Progenitor cell of endocrine pancreas (in vitro differentiated cells): ENCODE results near the gene MAGI3. TPM values are rescaled to one million over a fixed set of nuclear protein-coding genes. Genes with fewer than 3 reads are reported as not detected.

Experiments
- DNase-seq: peaks from one replicate; pipeline ENCODE4 v3.0.0; 2021; ENCODE audit warnings: low spot score; ENCODE audit not compliant: unreplicated experiment
- H3K27ac Mint-ChIP-seq: 2 replicates; pipeline ENCODE4 v1.8.0; 2021; ENCODE audit warnings: mild to moderate bottlenecking, moderate library complexity, mixed read lengths
- H3K27me3 Mint-ChIP-seq: 2 replicates; pipeline ENCODE4 v1.8.0; 2021; ENCODE audit warnings: mixed read lengths
- H3K36me3 Mint-ChIP-seq: 2 replicates; pipeline ENCODE4 v1.8.0; 2022; ENCODE audit warnings: mixed read lengths; ENCODE audit not compliant: insufficient read depth
- H3K4me1 Mint-ChIP-seq: 2 replicates; pipeline ENCODE4 v1.8.0; 2021; ENCODE audit warnings: low read depth, mixed read lengths
- H3K4me3 Mint-ChIP-seq: 2 replicates; pipeline ENCODE4 v1.8.0; 2021; ENCODE audit warnings: low read depth, mild to moderate bottlenecking, moderate library complexity, mixed read lengths
- H3K9me3 Mint-ChIP-seq: 2 replicates; pipeline ENCODE4 v1.8.0; 2021; ENCODE audit warnings: low read depth, mixed read lengths
- CTCF ChIP-seq: fragments of 200-600 bp; sonication (generic); IDR thresholded peaks from one replicate; pipeline ENCODE4 v1.5.0; 2021; ENCODE audit warnings: antibody characterized with exemption, mild to moderate bottlenecking; ENCODE audit not compliant: unreplicated experiment
- total RNA-seq: library from RNA; stranded (reverse); gene quantifications from 2 replicates; pipeline ENCODE4 v1.2.1, GENCODE V29; 2021

The MAGI3 gene
- total RNA-seq, 1 donor from 2014 or later: 23.7 TPM

DNA sequence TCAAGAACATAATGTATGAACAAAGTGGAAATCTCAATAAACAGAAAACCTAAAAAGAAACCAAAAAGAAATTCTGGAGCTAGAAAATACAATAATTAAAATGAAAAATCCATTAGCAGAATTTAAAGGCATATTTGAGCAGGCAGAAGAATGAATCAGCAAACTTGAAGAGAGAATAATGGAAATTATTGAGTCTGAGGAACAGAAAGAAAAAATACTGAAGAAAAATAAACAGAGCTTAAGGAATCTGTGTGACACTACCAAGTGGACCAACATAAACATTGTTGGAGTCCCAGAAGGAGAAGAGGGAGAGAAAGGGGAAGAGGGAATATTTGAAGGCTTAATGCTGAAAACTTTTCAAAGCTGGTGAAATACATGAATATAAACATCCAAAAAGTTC is 54.5 kb downstream of the MAGI3 start:
- Mint-ChIP-seq H3K4me1 (peaks cover 3% of the 10 kb centered on the region), H3K9me3 (peaks cover 17% of the 10 kb centered on the region), H3K27me3 (no peaks in the 10 kb centered on the region), H3K4me3 (no peak overlapping the region), H3K36me3 (peaks cover 9% of the 10 kb centered on the region), H3K27ac (no peak overlapping the region)
- TF ChIP-seq CTCF: no peak
- no peak for DNase-seq

- H3K4me1 Mint-ChIP-seq: peaks cover 4% of the 10 kb centered on the region
- no peaks in the 10 kb centered on the region for H3K36me3 Mint-ChIP-seq
- no peak overlapping the region for H3K27ac Mint-ChIP-seq
- H3K27me3 Mint-ChIP-seq: no peaks in the 10 kb centered on the region
- DNase-seq: no peak
- peaks cover 8% of the 10 kb centered on the region for H3K9me3 Mint-ChIP-seq
- H3K4me3 Mint-ChIP-seq: no peak overlapping the region
- no peak for TF ChIP-seq CTCF
Observed at GRCh38 chr1:113451710-113452109, 61.4 kb downstream of the MAGI3 start.

DNA sequence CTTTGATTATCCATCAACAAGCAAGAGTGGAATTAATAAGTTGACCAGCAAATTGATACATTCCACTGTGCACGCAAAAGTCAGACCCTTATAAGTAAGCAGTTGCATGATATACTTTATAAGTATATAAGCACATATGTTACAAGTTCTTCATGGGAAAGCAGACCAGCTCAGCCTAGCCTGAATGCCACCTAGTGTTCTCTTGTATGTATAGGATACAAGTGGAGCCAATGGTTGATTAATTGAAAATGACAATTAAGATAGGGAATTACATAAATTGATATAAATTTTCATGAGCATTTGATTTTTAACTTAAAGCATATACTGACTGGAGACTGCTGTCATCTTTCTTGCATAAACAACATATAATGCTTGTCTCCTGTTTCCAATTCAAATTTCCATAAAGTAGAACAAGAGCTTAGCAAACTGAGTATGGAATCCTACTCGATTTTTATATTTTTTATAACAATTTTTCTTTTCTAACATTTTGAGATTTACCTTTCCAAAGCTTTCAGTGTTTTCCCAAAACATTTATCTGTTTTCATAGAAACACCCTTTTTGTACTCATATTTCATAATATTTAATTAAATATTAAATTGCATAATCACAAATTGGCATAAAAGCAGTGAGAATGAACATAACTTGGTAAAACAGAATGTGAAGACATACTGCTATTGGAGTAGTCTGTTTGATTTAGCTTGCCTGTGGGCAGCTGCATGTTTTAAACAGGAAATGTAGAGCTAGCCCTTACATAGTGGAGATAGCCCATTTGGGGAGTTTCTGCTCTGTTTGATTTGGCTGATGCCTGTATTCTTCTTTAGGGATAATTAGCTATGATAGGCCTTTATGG is 62.8 kb downstream of the MAGI3 start:
- Mint-ChIP-seq H3K27me3 (no peaks in the 10 kb centered on the region), H3K27ac (no peak overlapping the region), H3K4me3 (no peak overlapping the region), H3K36me3 (no peaks in the 10 kb centered on the region), H3K9me3 (peaks cover 6% of the 10 kb centered on the region), H3K4me1 (peaks cover 7% of the 10 kb centered on the region)
- TF ChIP-seq CTCF: peak; percentile 56
- DNase-seq: no peak

- no peak for TF ChIP-seq CTCF
- Mint-ChIP-seq H3K27ac (no peak overlapping the region), H3K4me3 (no peak overlapping the region), H3K36me3 (no peaks in the 10 kb centered on the region), H3K9me3 (peaks cover 7% of the 10 kb centered on the region), H3K27me3 (no peaks in the 10 kb centered on the region), H3K4me1 (peaks cover 7% of the 10 kb centered on the region)
- no peak for DNase-seq
Observed at GRCh38 chr1:113453771-113454083, 63.4 kb downstream of the MAGI3 start.

- TF ChIP-seq CTCF: no peak
- Mint-ChIP-seq H3K4me3 (no peak overlapping the region), H3K4me1 (peaks cover 7% of the 10 kb centered on the region), H3K36me3 (peaks cover 10% of the 10 kb centered on the region), H3K27me3 (no peaks in the 10 kb centered on the region), H3K27ac (no peak overlapping the region), H3K9me3 (peaks cover 14% of the 10 kb centered on the region)
- DNase-seq: no peak
Observed at GRCh38 chr1:113455374-113455773, 65.1 kb downstream of the MAGI3 start.
